GM13976 (cell line): ENCODE results near the gene ULBP2.
"Not testable (repeated sequence)": the region's sequence is repeated elsewhere in the genome, so short reads cannot be mapped to it uniquely, and the experiment has no call there.

ENCODE experiments used
- DNase-seq: peaks from one replicate; pipeline ENCODE4 v3.0.0; 2012; ENCODE audit warnings: low spot score
- CTCF ChIP-seq: IDR thresholded peaks from 2 replicates; pipeline ENCODE4 v1.5.1; 2012; ENCODE audit warnings: borderline replicate concordance, mild to moderate bottlenecking; ENCODE audit not compliant: insufficient read depth; ENCODE audit errors: extremely low read depth, missing control alignments, control extremely low read depth
- in situ Hi-C: fragments of 300-500 bp; cut with MboI; formaldehyde crosslinking; loops from one replicate; pipeline ENCODE4 v1.12.0; 2022; ENCODE audit warnings: low sequenced_read_pairs, mixed read lengths, inconsistent platforms; ENCODE audit not compliant: unreplicated experiment

Gene ULBP2

GRCh38 chr6:149934249-149935156 is 7.3 kb upstream of the ULBP2 start:
- in situ Hi-C loops: loop anchor here (5.0 kb wide), 1 partner anchor 73 kb away; no protein-coding TSS in a partner anchor
- DNase-seq: peak; percentile 55
- peak; percentile 61 for TF ChIP-seq CTCF

- DNase-seq: no peak
- TF ChIP-seq CTCF: no peak
- in situ Hi-C loops: loop anchor here (5.0 kb wide), 1 partner anchor 72 kb away; no protein-coding TSS in a partner anchor
Observed at GRCh38 chr6:149935246-149935645, 6.6 kb upstream of the ULBP2 start.

- no peak for TF ChIP-seq CTCF
- in situ Hi-C loops: loop anchor here (5.0 kb wide), 1 partner anchor 72 kb away; no protein-coding TSS in a partner anchor
Observed at GRCh38 chr6:149935668-149936067, 6.1 kb upstream of the ULBP2 start.

GRCh38 chr6:149936743-149937142 is 5.1 kb upstream of the ULBP2 start:
- no peak for DNase-seq
- no peak for TF ChIP-seq CTCF
- in situ Hi-C loops: loop anchor here (5.0 kb wide), 1 partner anchor 71 kb away; no protein-coding TSS in a partner anchor

More at GRCh38 chr6:149935668-149936067, 6.1 kb upstream of the ULBP2 start:
- no peak for DNase-seq

- in situ Hi-C loops: loop anchor here (5.0 kb wide), 1 partner anchor 69 kb away; no protein-coding TSS in a partner anchor
- DNase-seq: not testable (repeated sequence)
Observed at GRCh38 chr6:149938013-149938570, 3.7 kb upstream of the ULBP2 start.

GRCh38 chr6:149938571-149939355 is 3.1 kb upstream of the ULBP2 start:
- in situ Hi-C loops: loop anchor here (5.0 kb wide), 1 partner anchor 69 kb away; no protein-coding TSS in a partner anchor
- peak; percentile 87 for DNase-seq
- TF ChIP-seq CTCF: no peak

GRCh38 chr6:149939356-149939648 is 2.5 kb upstream of the ULBP2 start:
- in situ Hi-C loops: loop anchor here (5.0 kb wide), 1 partner anchor 68 kb away; no protein-coding TSS in a partner anchor
- no peak for DNase-seq
- TF ChIP-seq CTCF: no peak
